ENCODE results near the gene TNFRSF18. TPM values are rescaled to one million over a fixed set of nuclear protein-coding genes. Genes with fewer than 3 reads are reported as not detected.

The TNFRSF18 gene
- total RNA-seq, 4 donors from 2014 or later, result 0.44 to 2.6 TPM; not detected in 2

DNA sequence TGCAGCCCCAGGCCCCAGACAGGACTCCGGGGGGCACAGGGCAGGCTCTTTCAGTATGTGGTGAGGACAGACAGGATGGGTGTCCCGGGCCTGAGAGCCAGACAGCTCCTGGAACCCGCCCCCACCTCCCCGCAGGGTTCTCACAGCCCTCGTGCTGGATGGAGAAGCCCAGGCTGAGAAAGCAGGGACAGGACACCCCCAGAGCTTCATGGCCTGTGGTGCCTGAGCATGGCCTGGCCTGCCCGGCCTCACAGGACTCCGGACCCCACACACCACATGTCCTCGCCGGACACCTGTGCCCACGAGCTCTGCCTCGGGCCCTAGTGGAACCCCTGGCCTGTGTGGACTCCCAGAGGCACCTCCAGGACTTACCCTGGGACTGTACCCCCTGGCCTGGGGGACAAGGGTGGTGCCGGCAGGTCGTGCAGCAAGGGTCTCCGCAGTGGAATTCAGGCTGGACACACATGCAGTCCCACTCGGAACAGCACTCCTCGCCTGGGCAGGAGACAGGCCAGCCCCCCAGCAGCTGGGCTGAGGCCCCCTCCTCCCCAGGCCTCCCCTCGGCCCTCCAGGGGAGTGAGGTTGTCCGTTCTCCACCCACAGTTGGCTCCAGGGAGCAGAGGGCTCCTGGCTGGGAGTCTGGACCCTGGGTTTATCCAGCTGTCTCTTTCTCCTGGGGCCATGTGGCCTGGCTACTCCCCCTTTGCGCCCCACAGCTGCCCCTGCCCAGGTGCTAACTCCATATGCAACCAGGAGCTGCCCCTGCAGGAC is 1.2 kb downstream of the TNFRSF18 start:
- TF ChIP-seq, protein P1, sequence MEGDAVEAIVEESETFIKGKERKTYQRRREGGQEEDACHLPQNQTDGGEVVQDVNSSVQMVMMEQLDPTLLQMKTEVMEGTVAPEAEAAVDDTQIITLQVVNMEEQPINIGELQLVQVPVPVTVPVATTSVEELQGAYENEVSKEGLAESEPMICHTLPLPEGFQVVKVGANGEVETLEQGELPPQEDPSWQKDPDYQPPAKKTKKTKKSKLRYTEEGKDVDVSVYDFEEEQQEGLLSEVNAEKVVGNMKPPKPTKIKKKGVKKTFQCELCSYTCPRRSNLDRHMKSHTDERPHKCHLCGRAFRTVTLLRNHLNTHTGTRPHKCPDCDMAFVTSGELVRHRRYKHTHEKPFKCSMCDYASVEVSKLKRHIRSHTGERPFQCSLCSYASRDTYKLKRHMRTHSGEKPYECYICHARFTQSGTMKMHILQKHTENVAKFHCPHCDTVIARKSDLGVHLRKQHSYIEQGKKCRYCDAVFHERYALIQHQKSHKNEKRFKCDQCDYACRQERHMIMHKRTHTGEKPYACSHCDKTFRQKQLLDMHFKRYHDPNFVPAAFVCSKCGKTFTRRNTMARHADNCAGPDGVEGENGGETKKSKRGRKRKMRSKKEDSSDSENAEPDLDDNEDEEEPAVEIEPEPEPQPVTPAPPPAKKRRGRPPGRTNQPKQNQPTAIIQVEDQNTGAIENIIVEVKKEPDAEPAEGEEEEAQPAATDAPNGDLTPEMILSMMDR (IDR thresholded peaks at IDR 0.05; ENCODE audit: low read depth), result no peak

- TF ChIP-seq, protein P1 (IDR thresholded peaks at IDR 0.05; ENCODE audit: low read depth), result no peak
Observed at GRCh38 chr1:1204425-1204920, 1.9 kb downstream of the TNFRSF18 start.

GRCh38 chr1:1203561-1204424 is 2.6 kb downstream of the TNFRSF18 start:
- TF ChIP-seq, protein P1 (IDR thresholded peaks at IDR 0.05; ENCODE audit: low read depth), result no peak

DNA sequence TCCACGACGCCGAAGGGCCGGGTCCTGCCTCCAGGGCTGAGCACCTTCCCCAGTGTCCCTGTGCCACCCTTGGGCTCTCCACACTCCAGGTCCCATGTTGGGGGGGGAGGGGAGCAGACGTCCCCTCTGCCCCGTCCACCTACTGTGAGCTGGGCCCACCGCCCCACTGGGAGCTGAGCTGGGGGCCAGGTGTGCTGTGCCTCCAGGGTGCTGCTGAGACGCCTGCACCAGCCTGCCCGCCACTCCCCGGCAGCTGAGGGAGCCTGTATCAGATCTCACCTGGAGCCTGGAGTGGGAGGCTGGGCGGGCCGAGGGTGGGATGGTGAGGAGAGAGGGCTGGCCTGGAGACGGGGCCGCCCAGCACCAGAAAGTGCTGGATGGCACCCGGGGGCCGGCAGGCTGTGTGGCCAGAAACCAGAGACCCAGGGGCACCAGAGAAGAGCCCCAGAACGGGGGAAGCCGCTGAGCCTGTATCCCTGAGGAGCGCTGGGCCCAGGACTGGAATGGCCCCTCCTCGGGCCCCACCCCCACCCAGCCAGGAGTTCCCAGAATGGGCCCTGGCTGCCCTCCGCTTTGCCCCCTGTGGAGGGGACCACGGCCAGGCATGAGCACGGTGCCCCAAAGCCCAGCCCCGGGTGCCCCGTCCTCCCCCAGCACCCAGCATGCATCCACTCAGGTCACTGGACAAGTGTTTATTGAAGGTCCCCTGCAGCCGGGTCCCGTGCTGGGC is 3.4 kb downstream of the TNFRSF18 start:
- TF ChIP-seq, protein P1 (IDR thresholded peaks at IDR 0.05; ENCODE audit: low read depth), result no peak

DNA sequence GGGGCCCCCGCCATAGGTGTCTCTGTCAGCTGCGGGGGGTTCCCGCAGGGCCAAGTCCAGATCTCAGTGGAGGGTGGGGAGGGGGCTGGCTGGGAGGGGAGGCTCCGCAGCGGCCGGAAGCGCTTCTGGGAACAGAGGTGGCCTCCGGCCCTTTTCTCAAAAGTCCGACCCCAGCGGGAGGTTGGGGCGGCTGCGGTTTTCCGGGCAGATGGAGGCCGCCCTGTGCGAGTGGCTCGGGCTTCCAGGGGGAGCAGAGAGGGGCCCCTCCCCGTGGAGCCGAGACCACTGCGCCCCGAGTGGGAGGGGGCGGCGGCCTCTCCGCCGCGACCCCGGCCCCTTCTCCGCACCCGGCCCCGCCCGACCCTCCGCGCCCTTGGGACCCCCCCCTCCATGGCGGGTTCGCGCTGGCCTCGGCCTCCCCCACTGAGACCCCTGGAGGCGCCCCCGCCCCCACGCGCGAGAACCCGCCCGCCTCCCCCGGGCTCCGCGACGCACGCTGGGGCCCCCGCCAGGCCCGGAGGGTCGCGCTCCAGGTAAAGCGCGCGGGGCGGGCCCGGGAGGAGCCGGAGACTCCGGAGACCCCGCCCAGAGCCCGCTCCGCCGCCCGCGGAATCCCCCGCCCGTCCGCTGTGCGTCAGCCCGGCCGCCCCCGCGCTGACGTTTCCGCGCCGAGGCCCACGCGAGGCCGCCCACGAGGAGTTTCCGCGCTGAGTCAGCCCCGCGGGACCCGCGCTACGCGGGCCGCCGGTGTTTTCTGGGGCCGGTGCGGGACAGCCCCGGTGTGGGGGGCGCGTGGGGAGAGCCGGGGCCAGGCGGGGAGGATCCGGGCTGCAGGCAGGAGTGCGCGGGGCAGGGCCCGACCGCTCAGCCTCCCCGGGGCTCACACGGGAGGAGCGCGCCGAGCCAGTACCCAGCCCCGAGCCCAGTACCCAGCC is 5.2 kb downstream of the TNFRSF18 start:
- TF ChIP-seq, protein P1 (IDR thresholded peaks at IDR 0.05; ENCODE audit: low read depth), result no peak

DNA sequence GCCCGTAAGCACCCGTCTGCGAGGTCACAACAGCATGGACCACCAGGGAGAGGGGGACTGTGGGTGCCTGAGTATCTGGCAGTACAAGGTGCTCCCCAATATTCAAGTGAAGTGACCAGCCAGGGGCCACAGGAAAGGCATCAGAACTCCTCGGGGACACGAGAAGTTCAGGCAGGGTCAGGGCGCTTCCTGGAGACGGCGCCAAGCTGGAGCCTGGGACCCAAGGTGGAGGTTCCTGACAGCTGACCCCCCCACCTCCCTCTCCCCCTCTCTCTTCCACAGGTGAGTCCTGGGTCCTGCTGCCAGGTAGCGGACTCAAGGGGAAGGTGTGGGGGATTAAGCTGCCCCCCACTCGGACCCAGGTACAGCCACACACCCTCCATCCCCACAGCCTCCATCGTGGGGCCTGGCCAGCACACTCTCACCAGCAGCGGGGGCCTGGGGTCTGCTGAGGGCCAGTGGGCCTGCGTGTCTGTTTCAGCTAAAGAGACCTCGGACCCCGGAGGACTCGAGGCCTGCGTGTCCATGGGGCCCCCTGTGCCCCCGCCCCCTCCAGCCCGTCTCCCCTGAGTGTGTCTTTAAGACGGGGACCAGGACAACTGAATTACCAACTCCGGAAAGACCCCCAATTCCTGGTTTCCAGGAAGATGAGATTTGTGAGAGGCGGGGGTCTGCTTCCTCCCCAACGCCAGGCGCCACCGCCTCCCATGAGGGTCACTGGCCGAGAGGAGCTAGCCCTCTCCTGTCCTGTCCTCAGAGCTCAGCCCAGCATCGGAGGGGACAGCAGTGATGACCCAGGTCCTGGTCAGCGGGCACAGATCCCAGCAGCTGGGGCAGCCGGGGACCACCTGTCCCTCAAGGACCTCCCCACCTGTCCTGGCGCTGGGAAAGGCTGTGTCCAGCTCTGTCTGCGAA is 6.2 kb downstream of the TNFRSF18 start:
- TF ChIP-seq, protein P1 (IDR thresholded peaks at IDR 0.05; ENCODE audit: low read depth), result no peak

Data from subcutaneous adipose tissue (tissue), 4 donors.